NCI-H2196 treated with DMSO at 0.1 percent for 48 hours (cell line): ENCODE data around the gene CYS1.
"Not testable (repeated sequence)": the region's sequence is repeated elsewhere in the genome, so short reads cannot be mapped to it uniquely, and the experiment has no call there.

ENCODE experiments used
- DNase-seq: peaks from one replicate; lab custom pipeline; 2025; ENCODE audit not compliant: unreplicated experiment; lab: John Stamatoyannopoulos, UW

The CYS1 gene

GRCh38 chr2:10014418-10015190 is 65.6 kb downstream of the CYS1 start:
- DNase-seq = no peak

- not testable (repeated sequence) for DNase-seq
Measured at GRCh38 chr2:10013651-10014417, 66.4 kb downstream of the CYS1 start.

GRCh38 chr2:10012963-10013461 is 67.2 kb downstream of the CYS1 start:
- DNase-seq = no peak

- DNase-seq = not testable (repeated sequence)
Measured at GRCh38 chr2:10012366-10012962, 67.7 kb downstream of the CYS1 start.

GRCh38 chr2:10011606-10012325 is 68.4 kb downstream of the CYS1 start:
- DNase-seq = not testable (repeated sequence)

GRCh38 chr2:10010861-10011605 is 69.2 kb downstream of the CYS1 start:
- DNase-seq = not testable (repeated sequence)

- DNase-seq = peak; percentile 50
Measured at GRCh38 chr2:10009811-10010781, 70.1 kb downstream of the CYS1 start.

- no peak for DNase-seq
Measured at GRCh38 chr2:10009271-10009810, 70.9 kb downstream of the CYS1 start.

GRCh38 chr2:10008809-10009176 is 71.4 kb downstream of the CYS1 start:
- DNase-seq = no peak

- no peak for DNase-seq
Measured at GRCh38 chr2:10007921-10008808, 72.0 kb downstream of the CYS1 start.

- DNase-seq = no peak
Measured at GRCh38 chr2:10007435-10007834, 72.8 kb downstream of the CYS1 start.
